OCI-LY1 (cell line): ENCODE data around the gene PAQR8.

ENCODE experiments used
- H2AFZ ChIP-seq: fragments of 200-600 bp; sonication (generic), shearing (Covaris generic); 2 replicates; pipeline ENCODE4 v1.6.0; 2014; ENCODE audit warnings: antibody characterized with exemption, mild to moderate bottlenecking, low read length
- H3F3A ChIP-seq: fragments of 200-600 bp; sonication (generic), shearing (Covaris generic); 2 replicates; pipeline ENCODE4 v1.6.0; 2014; ENCODE audit warnings: mild to moderate bottlenecking, antibody characterized with exemption, low read length, moderate library complexity; ENCODE audit not compliant: insufficient read depth
- H3K27ac ChIP-seq: fragments of 200-600 bp; sonication (generic); 2 replicates; pipeline ENCODE4 v1.5.1; 2014; ENCODE audit warnings: low read length, mixed run types, mild to moderate bottlenecking, low read depth; ENCODE audit not compliant: poor library complexity, severe bottlenecking
- H3K27me3 ChIP-seq: fragments of 200-600 bp; sonication (generic); 2 replicates; pipeline ENCODE4 v1.6.0; 2014; ENCODE audit warnings: antibody characterized with exemption, mild to moderate bottlenecking, low read length, moderate library complexity; ENCODE audit not compliant: insufficient read depth
- H3K36me3 ChIP-seq: fragments of 200-600 bp; sonication (generic); 2 replicates; pipeline ENCODE4 v1.6.1; 2014; ENCODE audit warnings: mild to moderate bottlenecking, antibody characterized with exemption, low read length, moderate library complexity, mixed read lengths; ENCODE audit not compliant: insufficient read depth
- H3K4me1 ChIP-seq: fragments of 200-600 bp; sonication (generic); 2 replicates; pipeline ENCODE4 v1.5.1; 2014; ENCODE audit warnings: mild to moderate bottlenecking, low read length, moderate library complexity; ENCODE audit not compliant: insufficient read depth, severe bottlenecking
- H3K4me2 ChIP-seq: fragments of 200-600 bp; sonication (generic), shearing (Covaris generic); 2 replicates; pipeline ENCODE4 v1.6.1; 2014; ENCODE audit warnings: low read length
- H3K4me3 ChIP-seq: fragments of 200-600 bp; sonication (generic); 2 replicates; pipeline ENCODE4 v1.5.1; 2014; ENCODE audit warnings: low read length, low read depth, mild to moderate bottlenecking, mixed read lengths; ENCODE audit not compliant: poor library complexity, severe bottlenecking
- H3K79me2 ChIP-seq: fragments of 200-600 bp; shearing (Covaris generic); 2 replicates; pipeline ENCODE4 v1.6.1; 2016; ENCODE audit warnings: mixed run types, low read length, mixed read lengths; ENCODE audit not compliant: insufficient read depth
- H3K9ac ChIP-seq: fragments of 200-600 bp; sonication (generic), shearing (Covaris generic); 2 replicates; pipeline ENCODE4 v1.6.1; 2014; ENCODE audit warnings: mild to moderate bottlenecking, low read length, mixed read lengths
- H3K9me2 ChIP-seq: fragments of 200-600 bp; sonication (generic), shearing (Covaris generic); 2 replicates; pipeline ENCODE4 v1.6.1; 2014; ENCODE audit warnings: low read depth, mild to moderate bottlenecking, low read length, mixed read lengths
- H3K9me3 ChIP-seq: fragments of 200-600 bp; shearing (Covaris generic); 2 replicates; pipeline ENCODE4 v1.6.1; 2014; ENCODE audit warnings: low read length, mixed read lengths
- H4K20me1 ChIP-seq: fragments of 200-600 bp; sonication (generic), shearing (Covaris generic); 2 replicates; pipeline ENCODE4 v1.6.0; 2016; ENCODE audit warnings: mild to moderate bottlenecking, low read length; ENCODE audit not compliant: insufficient read depth
- EZH2 ChIP-seq: fragments of 200-600 bp; sonication (generic), shearing (Covaris generic); IDR thresholded peaks from 2 replicates; pipeline ENCODE4 v1.8.0; 2017; ENCODE audit warnings: borderline replicate concordance, mixed run types, mild to moderate bottlenecking, antibody characterized with exemption, low read length, moderate library complexity, mixed read lengths
- TF ChIP-seq, protein P1 (sequence below): fragments of 200-600 bp; sonication (generic), shearing (Covaris generic); IDR thresholded peaks from 2 replicates; pipeline ENCODE4 v1.5.1; 2017; ENCODE audit warnings: mild to moderate bottlenecking, antibody characterized with exemption, low read length, moderate library complexity, mixed read lengths

The PAQR8 gene

DNA sequence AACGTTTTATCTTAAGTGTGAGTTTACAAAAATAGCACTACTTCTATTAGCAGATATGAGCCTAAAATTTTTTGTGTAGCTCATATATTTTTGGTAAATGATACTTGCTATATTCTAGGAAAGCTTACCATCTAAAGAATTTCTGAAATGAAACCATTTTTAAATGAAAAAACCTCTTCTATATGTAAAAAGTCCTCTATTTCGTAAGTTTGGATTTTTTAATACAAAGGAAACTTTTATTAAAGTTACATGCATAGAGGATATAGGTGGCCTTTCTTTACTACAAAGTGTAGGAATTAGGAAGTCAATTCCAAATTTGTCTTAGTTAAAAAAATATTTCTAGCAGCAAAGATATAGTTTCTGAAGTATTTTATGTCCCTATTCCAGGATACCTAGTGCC lies 77.0 kb downstream of the PAQR8 start:
- no peaks in the 10 kb centered on the region for H3K36me3 ChIP-seq
- H3K9me3 ChIP-seq = no peaks in the 10 kb centered on the region
- no peak overlapping the region for H3K9ac ChIP-seq
- TF ChIP-seq, protein P1, sequence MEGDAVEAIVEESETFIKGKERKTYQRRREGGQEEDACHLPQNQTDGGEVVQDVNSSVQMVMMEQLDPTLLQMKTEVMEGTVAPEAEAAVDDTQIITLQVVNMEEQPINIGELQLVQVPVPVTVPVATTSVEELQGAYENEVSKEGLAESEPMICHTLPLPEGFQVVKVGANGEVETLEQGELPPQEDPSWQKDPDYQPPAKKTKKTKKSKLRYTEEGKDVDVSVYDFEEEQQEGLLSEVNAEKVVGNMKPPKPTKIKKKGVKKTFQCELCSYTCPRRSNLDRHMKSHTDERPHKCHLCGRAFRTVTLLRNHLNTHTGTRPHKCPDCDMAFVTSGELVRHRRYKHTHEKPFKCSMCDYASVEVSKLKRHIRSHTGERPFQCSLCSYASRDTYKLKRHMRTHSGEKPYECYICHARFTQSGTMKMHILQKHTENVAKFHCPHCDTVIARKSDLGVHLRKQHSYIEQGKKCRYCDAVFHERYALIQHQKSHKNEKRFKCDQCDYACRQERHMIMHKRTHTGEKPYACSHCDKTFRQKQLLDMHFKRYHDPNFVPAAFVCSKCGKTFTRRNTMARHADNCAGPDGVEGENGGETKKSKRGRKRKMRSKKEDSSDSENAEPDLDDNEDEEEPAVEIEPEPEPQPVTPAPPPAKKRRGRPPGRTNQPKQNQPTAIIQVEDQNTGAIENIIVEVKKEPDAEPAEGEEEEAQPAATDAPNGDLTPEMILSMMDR = no peak
- TF ChIP-seq EZH2 = no peak
- no peaks in the 10 kb centered on the region; the same call in 1 of the 2 replicates for H3F3A ChIP-seq
- H3K79me2 ChIP-seq = no peaks in the 10 kb centered on the region
- H3K4me2 ChIP-seq = no peak overlapping the region
- no peak overlapping the region for H3K27ac ChIP-seq
- peaks cover under 1% of the 10 kb centered on the region for H3K4me1 ChIP-seq
- no peaks in the 10 kb centered on the region for H3K9me2 ChIP-seq
- no peak overlapping the region for H3K4me3 ChIP-seq
- H2AFZ ChIP-seq = no peak overlapping the region
- H4K20me1 ChIP-seq = no peaks in the 10 kb centered on the region
- no peaks in the 10 kb centered on the region for H3K27me3 ChIP-seq

DNA sequence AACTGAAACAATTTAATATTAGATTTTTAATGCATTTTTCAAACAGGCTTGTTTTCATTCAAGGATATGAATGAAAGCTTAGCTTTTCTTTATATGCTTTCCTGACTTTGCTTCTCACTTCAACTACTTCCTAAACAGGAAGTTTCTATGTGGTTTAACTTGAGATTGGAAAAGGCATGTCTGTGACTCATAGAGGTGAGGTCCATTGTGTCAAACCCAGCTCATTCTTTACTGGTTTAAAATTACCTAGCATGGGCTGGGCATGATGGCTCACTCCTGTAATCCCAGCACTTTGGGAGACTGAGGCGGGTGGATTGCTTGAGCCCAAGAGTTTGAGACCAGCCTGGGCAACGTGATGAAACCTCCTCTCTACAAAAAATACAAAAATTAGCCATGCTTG lies 92.6 kb downstream of the PAQR8 start:
- no peaks in the 10 kb centered on the region for H3K27me3 ChIP-seq
- H4K20me1 ChIP-seq = no peaks in the 10 kb centered on the region
- H3K4me1 ChIP-seq = no peaks in the 10 kb centered on the region
- no peaks in the 10 kb centered on the region for H3K9me3 ChIP-seq
- H3K9me2 ChIP-seq = no peaks in the 10 kb centered on the region
- H3K4me3 ChIP-seq = no peak overlapping the region
- H3K27ac ChIP-seq = no peak overlapping the region
- no peaks in the 10 kb centered on the region for H3K36me3 ChIP-seq
- no peak overlapping the region for H2AFZ ChIP-seq
- H3K9ac ChIP-seq = no peak overlapping the region
- no peak overlapping the region for H3K4me2 ChIP-seq
- no peaks in the 10 kb centered on the region for H3K79me2 ChIP-seq
- no peak for TF ChIP-seq EZH2
- TF ChIP-seq, protein P1 = no peak
- H3F3A ChIP-seq = no peaks in the 10 kb centered on the region

DNA sequence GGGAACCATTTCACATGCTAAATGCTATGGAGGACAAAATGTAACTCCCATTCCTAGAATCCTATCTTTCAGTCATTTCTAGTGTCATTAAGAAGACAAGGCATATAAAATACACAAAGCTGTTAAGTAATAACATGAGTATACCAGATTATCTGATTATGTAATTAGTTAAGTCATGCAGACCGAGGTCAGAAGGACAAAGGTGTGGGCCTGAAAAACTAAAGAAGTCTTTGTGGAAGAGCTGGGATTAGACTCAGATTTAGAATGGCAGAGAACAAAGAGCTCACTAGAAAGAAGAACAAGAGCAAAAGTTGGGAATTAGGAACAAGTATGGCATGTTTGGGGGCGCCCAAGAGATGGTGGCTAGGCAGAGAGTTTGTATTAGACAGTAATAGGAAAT lies 95.1 kb downstream of the PAQR8 start:
- Histone ChIP-seq H3K4me3 (no peak overlapping the region), H3K27ac (no peak overlapping the region), H3K4me2 (no peak overlapping the region), H3K79me2 (no peaks in the 10 kb centered on the region), H3K9me2 (no peaks in the 10 kb centered on the region), H3K4me1 (no peaks in the 10 kb centered on the region), H3K27me3 (no peaks in the 10 kb centered on the region), H3K9me3 (no peaks in the 10 kb centered on the region), H3K9ac (no peak overlapping the region), H4K20me1 (no peaks in the 10 kb centered on the region), H3K36me3 (no peaks in the 10 kb centered on the region), H3F3A (no peaks in the 10 kb centered on the region), H2AFZ (no peak overlapping the region)
- no peak for TF ChIP-seq EZH2
- TF ChIP-seq, protein P1 = no peak
